Stimulated activated CD8-positive, alpha-beta memory T cell treated with anti-CD3 and anti-CD28 coated beads, Interleukin-7, amount 100 ng/mL, for 48 hours (primary cell): ENCODE data around the gene HMG20A.
A peak's percentile ranks its signal among the peaks of the same experiment; 100 is the strongest.
"Not testable (repeated sequence)": the region's sequence is repeated elsewhere in the genome, so short reads cannot be mapped to it uniquely, and the experiment has no call there.

Source experiments
- DNase-seq, 2 donors: peaks; one replicate each; pipeline ENCODE4 v3.0.0-alpha.2; 2020; ENCODE audit warnings: low read depth in 1 of 2; ENCODE audit errors: extremely low read depth in 1 of 2

The HMG20A gene

DNA sequence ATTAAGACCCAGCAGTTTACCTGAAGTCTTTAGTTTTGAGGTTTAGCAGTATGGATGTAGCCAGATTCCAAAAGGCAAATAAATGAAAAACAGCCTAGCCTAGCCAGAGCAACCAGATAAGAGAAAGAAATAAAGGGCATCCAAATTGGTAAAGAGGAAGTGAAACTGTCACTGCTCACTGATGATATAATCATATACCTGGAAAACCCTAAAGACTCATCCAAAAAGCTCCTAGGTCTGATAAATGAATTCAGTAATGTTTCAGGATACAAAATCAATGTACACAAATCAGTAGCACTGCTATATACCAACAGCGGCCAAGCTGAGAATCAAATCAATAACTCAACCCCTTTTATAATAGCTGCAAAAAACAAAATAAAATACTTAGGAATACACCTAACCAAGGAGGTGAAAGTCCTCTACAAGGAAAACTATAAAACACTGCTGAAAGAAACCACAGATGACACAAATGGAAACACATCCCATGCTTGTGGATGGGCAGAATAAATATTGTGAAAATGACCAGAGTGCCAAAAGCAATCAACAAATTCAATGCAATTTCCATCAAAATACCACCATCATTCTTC lies 14.4 kb upstream of the HMG20A start:
- DNase-seq, result not testable (repeated sequence)

DNA sequence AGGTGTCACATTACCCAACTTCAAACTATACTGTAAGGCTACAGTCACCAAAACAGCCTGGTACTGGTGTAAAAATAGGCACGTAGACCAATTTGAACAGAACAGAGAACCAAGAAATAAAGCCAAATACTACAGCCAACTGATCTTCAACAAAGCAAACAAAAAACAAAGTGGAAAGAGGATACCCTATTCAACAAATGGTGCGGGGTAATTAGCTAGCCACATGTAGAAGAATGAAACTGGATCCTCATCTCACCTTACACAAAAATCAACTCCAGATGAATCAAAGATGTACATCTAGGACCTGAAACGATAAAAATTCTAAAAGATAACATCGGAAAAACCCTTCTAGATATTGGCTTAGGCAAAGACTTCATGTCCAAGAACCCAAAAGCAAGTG lies 13.8 kb upstream of the HMG20A start:
- no peak for DNase-seq

DNA sequence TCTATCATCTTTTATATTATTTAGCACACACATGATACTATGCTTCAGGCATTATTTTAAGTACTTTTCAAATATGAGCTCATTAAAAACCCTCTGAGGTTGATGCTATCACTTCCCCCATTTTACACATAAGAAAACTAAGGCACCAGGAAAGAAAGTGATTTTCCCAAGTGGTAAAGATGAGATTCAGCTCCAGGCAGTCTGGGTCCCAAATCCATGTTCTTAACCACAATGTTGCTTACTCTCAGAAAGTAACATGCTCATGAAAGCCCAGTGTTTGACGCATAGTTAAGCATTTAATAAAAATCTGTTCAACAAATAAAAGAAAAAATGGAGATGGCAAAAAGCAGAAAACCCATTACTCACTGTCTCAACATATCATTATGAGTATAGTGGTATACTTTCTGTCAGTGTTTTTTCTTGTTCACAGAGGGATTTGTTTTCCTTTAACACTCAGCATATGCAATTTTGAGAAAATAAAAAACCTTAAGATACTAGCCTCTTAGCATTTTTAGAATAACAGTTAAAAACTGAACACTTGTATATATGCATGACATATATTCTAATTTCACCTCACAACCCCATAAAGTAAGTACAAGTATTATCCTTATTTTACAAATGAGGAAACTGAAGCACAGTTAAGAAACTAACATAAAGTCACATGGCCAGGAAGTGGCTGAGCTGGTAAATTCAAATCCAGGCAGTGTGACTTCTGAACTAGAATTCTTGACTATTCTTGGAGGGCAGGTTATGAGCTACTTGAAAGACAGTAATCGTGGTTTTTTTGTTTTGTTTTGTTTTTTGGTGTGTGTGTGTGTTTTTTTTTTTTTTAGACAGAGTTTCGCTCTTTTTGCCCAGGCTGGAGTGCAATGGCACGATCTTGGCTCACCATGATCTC lies 11.2 kb upstream of the HMG20A start:
- no peak for DNase-seq

DNA sequence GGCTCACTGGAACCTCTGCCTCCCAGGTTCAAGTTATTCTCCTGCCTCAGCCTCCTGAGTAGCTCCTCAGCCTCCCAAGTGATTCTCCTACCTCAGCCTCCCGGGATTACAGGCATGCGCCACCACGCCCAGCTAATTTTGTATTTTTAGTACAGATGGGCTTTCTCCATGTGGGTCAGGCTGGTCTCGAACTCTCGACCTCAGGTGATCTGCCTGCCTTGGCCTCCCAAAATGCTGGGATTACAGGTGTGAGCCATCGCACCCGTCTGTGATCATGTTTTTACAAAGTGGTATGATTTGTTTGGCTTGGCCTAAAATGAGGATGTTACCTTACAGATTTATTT lies 10.6 kb upstream of the HMG20A start:
- DNase-seq, result not testable (repeated sequence)

DNA sequence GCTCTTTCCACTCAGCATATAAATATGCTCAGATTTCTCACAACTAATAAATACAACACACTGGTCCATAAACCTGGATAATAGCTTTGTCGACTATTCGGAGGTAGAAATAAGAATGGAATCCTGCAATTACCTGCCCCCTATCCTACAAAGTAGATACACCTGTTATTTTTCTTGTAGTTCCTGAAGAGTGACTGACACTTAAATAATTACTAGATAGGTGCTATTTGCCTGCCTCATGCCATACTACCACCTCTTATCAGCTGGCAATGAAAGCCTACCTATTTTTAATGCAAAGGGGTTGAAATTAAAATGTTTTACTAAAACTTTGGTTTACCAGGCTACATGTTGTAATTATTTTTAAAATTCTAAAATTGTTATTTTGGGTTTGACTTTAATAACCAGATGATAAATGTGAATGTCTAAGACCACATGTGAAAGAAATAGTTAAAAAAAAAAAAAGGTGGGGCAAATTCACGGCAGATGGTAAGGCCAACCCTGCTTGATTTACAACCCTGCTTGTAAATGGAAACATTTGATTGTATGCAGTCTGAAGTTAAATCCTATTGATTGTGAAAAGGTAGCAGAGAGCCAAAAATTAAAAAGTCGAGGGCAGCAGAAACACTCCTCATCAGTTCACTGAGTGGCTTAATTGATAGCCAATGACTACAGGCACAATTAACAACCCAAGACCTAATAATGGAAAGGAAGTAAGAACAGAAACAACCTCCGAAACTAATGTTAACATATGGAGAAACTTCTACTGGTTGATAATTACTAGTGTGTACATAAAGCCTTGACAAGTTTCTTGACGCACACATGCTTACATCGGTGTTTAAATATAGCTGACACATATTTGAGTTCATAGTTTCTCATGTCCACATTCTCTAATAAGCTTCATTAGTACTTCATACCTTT lies 9.7 kb upstream of the HMG20A start:
- DNase-seq, result no peak

DNA sequence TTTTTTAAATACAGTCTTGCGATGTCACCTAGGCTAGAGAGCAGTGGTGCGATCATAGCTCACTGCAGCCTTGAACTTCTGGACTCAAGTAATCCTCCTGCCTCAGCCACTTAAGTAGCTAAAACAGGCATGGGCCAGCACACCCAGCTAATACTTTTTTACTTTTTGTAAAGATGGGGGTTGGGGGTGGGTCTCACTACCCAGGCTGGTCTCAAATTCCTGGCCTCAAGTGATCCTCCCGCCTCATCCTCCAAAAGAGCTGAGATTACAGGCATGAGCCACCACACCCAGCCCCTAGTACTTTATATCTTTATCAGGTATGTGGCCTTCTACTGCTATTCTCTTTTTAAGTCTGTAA lies 9.1 kb upstream of the HMG20A start:
- no peak for DNase-seq

DNA sequence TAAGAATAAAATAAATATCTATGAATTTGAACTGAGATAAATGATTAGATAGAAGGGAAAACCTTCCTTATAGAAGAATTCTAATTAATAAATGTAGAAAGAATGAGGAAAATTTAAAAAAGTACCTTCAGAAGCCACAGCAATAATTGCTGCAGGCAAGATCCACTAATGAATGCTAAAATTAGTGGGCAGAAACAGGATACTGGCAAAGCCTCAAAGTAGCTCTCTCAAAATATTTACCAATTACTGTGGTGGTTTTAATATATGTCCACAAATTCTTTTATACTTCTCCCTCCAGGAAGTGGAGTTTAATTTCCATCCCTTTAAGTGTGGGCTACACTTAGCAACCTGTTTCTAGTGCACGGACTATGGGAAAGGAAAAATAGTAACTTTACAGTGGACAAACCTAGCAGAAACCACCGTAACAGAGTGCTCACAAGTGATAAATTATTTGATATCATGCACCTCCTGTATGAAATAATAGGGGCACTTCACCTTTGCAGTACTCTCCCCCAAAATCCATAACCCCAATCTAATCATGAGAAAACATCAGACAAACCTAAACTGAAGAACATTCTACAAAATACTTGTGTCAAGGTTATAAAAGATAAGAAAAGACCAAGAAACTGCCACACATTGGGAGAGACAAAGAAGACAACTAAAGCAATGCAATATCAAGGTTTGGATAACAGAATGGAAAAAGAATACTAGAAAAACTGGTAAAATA lies 7.6 kb upstream of the HMG20A start:
- DNase-seq, result no peak

DNA sequence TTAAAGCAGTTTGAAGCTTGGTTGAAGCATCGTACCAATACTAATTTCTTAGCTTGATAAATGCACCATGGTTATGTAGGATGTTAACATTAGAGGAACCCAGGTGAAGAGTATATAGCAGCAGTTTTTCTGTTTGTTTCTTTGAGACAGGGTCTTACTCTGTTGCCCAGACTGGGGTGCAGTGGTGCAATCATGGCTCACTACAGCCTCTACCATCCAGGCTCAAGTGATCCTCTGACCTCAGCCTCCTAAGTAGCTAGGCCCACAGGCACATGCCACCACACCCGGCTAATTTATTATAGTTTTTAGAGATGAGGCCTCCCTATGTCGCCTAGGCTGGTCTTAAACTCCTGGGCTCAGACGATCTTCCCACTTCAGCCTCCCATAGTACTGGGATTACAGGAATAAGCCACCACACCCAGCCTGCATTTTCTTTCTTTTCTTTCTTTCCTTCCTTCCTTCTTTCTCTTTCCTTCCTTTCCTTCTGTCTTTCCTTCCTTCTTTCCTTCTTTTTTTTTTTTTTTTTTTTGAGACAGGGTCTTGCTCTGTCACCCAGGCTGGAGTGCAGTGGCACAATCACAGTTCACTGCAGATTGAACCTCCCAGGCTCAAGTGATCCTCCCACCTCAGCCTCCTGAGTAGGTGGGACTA lies 6.9 kb upstream of the HMG20A start:
- no peak for DNase-seq

DNA sequence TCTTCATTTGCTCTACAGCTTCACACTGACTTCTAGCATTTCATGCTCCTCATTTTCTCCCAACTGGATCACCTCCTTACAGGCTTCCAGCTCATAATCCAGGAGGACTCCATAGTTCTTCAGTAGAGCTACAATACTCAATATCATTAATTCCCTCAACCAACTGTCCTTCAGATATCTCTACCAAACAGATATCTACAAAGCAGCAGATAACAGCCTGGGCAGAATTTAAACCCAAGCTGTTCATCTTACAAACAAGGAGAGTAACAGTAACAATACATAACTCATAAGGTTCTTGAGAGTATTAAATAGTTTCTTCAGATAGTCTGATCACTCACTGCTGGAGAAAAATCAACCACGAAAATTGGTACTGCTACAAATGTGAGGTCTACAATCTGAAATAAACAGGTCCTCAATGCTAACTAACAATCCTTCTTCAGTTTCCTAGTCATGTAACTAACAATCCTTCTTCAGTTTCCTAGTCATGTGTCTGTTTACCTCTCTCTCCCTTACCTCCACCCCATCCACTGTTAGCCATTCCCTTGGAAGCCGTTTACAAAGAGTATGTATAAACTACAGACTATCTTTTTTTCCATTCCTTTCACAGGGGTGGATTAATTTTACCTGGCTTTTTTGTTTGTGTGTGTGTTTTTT lies 5.8 kb upstream of the HMG20A start:
- DNase-seq, result no peak

DNA sequence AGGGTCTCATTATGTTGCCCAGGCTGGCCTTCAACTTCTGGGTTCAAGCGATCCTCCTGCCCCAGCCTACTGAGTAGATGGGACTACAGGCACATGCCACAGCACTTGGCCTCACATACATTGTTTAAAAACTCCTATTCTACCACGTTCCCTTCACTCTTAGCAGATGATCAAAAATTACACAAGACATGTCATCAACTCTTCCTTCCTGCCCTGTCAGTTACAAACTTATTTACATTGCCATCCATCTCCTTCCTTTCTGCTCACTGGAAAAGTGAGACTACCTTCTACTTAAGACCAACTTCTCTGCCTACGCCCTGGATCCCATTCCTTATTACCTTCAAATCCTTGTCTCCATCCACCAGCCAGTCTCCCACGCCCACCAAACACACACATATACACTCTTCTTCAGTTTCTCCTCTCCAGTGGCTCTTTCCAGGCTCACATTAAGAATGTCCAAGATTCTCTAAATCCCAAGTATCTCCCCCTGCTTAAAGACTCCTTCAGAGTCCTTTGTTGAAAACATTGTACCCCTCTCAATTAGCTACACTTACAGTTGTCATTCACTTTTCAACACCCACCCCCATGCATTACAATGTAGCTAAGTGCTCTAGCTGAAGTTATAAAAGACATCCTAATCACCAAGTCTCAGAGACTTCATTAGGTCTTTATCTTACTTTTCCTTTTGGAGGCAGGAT lies 5.1 kb upstream of the HMG20A start:
- no peak for DNase-seq

DNA sequence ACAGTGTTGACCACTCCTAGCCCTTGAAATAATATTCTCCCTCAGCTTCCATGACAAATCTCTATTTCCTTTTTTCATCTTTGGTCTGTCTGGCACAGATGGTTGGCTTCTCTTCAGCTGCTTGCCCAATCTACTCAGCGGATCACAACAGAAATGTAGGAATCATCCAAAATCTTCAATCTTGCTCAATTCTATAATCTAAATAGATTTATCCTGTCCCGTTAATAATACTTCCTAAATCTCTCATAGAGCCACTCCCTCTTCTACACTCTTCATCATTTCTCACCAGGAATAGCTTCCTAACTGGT lies 4.6 kb upstream of the HMG20A start:
- DNase-seq, result no peak

DNA sequence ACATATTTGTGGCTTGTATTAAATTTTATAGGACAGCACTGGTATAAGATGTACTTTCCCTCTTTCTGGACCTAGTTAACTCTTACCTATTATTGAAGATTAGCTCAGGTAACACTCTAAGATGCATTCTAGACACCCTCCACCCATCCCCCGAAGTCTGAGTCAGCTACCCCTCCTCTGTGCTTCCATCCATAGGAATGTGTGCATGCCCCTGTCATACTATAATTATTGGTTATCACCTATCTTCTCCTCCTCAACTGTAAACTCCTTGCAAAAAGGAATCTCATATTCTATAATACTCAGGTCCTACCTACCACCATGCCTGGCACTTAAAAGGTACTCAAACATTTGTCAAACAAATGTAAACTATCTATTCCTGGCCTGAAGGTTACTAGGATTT lies 3.7 kb upstream of the HMG20A start:
- DNase-seq, result no peak

DNA sequence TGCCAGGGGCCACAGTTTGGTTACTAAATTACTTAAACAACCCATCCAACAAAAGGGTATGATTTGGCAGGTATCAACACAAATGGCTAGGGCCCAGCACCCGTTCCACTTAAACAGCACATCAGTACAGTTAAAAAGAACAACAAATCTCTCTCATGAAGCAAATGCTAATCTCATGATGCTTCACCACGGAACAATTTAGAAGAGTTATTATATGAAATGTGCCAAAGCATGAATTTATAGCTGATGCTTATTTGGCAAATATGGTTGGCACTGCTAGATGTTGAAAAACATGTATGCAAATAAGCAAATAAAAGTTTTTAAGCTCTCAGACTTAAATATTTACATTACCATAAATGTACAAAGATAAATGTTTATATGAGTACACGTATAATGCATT lies 3.1 kb upstream of the HMG20A start:
- DNase-seq, result no peak

DNA sequence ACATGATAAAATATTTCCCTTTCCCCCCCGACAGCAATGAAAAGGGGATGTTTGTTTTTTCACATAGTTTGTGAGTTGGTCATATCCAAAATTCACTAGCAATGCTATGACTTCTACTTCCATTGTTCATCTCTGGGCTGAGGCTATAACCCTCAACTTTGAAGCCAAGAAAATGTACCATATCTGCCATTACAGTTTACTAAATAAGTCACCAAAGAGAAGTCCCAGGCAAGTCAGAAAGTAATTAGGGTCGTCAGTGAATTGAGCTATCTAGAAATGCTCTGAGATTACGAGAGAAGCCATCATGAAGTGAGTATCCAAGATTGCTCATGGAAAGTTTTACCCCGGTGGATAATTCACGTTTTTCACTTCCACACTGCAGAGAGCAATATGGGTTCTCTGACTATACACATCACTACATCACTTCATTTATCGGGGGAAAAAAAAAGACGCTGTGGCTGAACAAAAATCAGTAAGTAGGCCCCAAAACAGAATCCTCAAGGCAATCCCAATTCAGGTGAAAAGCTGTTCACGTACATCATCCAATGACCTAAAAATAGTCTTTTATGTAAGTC lies 2.2 kb upstream of the HMG20A start:
- no peak for DNase-seq

DNA sequence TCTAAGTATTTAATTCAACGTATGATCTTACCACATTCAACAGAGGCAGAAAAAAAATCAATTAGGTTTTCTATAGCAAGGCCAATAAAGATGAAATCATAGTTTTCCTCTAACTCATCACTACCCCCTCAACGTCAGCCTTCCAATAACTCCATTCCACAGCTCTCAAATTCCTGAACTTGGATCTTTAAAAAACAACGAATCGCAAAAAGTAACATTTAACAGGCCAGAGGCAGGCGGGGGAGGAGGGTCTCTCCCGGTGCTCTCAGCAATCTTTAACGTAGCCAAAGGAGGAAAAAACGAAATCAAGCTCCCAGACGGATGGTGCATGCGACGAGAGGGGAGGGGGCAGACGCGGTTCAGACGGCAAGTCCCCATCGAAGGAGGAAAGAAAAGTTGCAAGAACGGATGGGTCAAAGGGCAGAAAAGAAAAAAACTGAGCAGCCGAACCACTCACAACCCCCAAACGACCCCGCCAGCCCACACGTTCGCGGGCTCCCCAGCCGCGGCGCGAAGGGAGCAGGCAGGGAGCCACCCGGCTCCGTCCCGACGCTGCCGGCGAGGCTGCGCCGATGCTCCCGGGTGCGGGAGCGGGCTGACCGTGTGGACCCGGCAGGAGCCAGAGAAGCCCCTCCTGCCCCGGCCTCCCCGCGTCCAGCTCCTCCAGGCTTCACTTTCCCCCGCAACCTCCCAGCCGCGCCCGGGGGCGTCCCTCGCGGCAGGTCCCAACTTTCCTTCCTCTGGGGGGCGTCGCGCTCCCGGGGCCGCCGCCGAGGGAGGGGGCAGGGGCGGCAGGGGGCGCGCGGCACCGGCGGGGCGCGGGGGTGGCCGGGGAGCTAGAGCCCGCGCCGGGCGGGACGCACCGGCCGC lies 1.5 kb upstream of the HMG20A start:
- DNase-seq, result peak in 1 of 2 donors; percentile 20

DNA sequence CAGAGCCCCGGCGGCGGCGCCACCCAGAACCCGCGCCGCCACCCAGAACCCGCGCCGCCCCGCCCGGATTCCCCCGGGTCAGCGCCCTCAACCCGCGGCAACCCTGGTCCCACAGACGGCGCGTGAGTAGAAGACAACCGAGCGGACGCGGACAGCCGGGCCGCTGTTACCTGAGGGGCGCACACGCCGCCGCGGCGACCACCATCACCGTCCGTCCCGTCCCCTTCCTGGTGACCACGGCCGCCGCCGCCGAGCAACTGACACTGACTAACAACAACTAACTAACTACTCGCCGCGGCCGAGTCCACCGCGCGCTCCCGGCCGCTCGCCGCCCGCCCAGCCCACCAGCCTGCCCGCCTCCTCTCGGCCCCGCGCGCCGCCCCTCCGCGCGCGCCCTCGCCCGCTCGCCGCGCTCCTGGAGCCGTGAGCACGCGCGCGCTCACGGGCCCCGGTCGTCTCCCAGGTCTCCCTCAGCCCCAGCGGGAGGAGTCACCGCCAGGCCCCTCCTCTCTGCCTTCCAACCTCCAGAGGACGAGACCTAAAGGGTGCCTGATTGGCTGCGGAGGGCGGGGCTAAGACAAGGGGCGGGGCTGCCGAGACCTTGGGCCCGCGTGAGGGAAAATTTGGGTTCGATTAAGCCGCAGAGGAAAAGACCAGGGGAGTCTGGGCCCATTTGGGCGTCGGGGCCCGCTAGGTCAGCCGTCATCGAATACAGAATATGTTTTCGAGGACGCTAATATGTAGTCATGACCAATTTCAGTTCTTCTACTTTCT lies 665 bp upstream of the HMG20A start, which contains the start of gene PEAK1:
Gene PEAK1, minus strand, starts transcription at position 269 of the 774 bp plus-strand sequence. CDS start 238,178 bp downstream, outside the sequence.
- DNase-seq, result peak; percentile 99 to 100

DNA sequence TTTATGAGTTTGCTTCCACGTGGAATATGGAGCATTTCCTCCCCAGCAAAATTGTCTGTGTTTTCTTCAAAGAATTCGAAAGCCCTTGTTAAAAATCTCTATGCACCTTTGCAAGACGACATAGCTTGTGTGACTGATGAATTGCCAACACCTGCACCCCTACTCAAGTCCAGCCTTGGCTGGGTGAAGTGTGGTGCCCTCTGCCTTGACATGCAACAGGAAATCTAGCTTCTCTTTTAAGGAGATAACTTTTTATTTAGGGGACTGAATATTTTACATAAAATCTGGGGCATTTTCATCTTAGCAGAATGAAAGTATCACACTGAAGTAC lies 647 bp downstream of the HMG20A start:
- no peak for DNase-seq

DNA sequence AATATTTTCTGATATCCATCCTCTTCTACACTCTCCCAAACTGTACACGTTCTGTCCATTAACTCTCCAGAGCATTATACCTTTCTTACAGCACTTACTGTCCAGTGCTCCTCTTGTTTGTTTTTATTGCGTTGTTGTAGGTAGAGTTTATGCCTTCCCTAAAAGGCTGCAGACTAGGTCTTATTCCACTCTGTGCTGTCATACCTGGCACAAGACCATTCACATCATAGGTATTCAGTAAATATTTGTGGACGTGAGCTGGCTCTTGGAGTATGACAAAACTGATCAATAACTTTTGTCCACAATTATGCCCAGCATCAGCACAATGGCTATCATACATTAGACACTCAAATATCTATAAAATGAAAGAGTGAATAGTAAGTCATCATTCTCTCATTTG lies 4.4 kb downstream of the HMG20A start:
- DNase-seq, result no peak
